Neural cell (in vitro differentiated cells): ENCODE data around the gene RCAN3. TPM values are rescaled to one million over a fixed set of nuclear protein-coding genes. Genes with fewer than 3 reads are reported as not detected.

ENCODE experiments used
- H2AFZ ChIP-seq: fragments of 200-600, 300-800 bp; sonication (generic), shearing (Covaris generic); 2 replicates; pipeline ENCODE4 v1.6.0; 2014; ENCODE audit warnings: low read depth, mild to moderate bottlenecking, antibody characterized with exemption, low read length, moderate library complexity
- H3F3A ChIP-seq: fragments of 200-600 bp; shearing (Covaris generic); 2 replicates; pipeline ENCODE4 v1.6.1; 2016; ENCODE audit warnings: mild to moderate bottlenecking, moderate library complexity, mixed read lengths, antibody characterized with exemption, low read length; ENCODE audit not compliant: insufficient read depth, poor library complexity, severe bottlenecking
- H3K27ac ChIP-seq: fragments of 200-600, 300-800 bp; sonication (generic), shearing (Covaris generic); 2 replicates; pipeline ENCODE4 v1.5.1; 2014; ENCODE audit warnings: mild to moderate bottlenecking, low read length, moderate library complexity
- H3K27me3 ChIP-seq: fragments of 300-800, 200-600 bp; sonication (generic), shearing (Covaris generic); 2 replicates; pipeline ENCODE4 v1.6.0; 2014; ENCODE audit warnings: mild to moderate bottlenecking, low read depth, low read length, moderate library complexity; ENCODE audit not compliant: insufficient read depth
- H3K36me3 ChIP-seq: fragments of 300-800, 200-600 bp; sonication (generic), shearing (Covaris generic); 2 replicates; pipeline ENCODE4 v1.5.1; 2014; ENCODE audit warnings: mild to moderate bottlenecking, antibody characterized with exemption, low read length, moderate library complexity; ENCODE audit not compliant: insufficient read depth
- H3K4me2 ChIP-seq: fragments of 300-800, 200-600 bp; sonication (generic), shearing (Covaris generic); 2 replicates; pipeline ENCODE4 v1.6.0; 2014; ENCODE audit warnings: mild to moderate bottlenecking, low read length
- H3K4me3 ChIP-seq: fragments of 300-800, 200-600 bp; sonication (generic), shearing (Covaris generic); 2 replicates; pipeline ENCODE4 v1.5.1; 2014; ENCODE audit warnings: mild to moderate bottlenecking, low read length, moderate library complexity
- H3K79me2 ChIP-seq: fragments of 200-600 bp; shearing (Covaris generic); replicated peaks from 2 replicates; pipeline ENCODE4 v1.6.0; 2014; ENCODE audit warnings: mild to moderate bottlenecking, low read length, moderate library complexity; ENCODE audit not compliant: insufficient read depth
- H3K9ac ChIP-seq: fragments of 300-800, 200-600 bp; sonication (generic), shearing (Covaris generic); 2 replicates; pipeline ENCODE4 v1.6.1; 2016; ENCODE audit warnings: mild to moderate bottlenecking, low read length, mixed read lengths
- H3K9me2 ChIP-seq: fragments of 200-600 bp; shearing (Covaris generic); 2 replicates; pipeline ENCODE4 v1.6.1; 2016; ENCODE audit warnings: mild to moderate bottlenecking, low read length, mixed read lengths; ENCODE audit not compliant: insufficient read depth
- H3K9me3 ChIP-seq: fragments of 200-600, 300-800 bp; sonication (generic), shearing (Covaris generic); 2 replicates; pipeline ENCODE4 v1.6.1; 2016; ENCODE audit warnings: mild to moderate bottlenecking, mixed run types, low read length, moderate library complexity, mixed read lengths
- H4K20me1 ChIP-seq: fragments of 200-600 bp; shearing (Covaris generic); 2 replicates; pipeline ENCODE4 v1.6.1; 2016; ENCODE audit warnings: mild to moderate bottlenecking, mixed run types; ENCODE audit not compliant: insufficient read depth
- EP300 ChIP-seq: fragments of 450-650 bp; conservative IDR thresholded peaks from 2 replicates; pipeline ENCODE4 v1.6.1; 2014; ENCODE audit warnings: antibody characterized with exemption, mild to moderate bottlenecking, moderate library complexity; ENCODE audit not compliant: poor library complexity, severe bottlenecking
- EZH2 ChIP-seq: fragments of 200-600, 300-800 bp; shearing (Covaris generic), sonication (generic); IDR thresholded peaks from 2 replicates; pipeline ENCODE4 v1.6.1; 2014; ENCODE audit warnings: antibody characterized with exemption, low read length, borderline replicate concordance, mild to moderate bottlenecking; ENCODE audit not compliant: insufficient read depth, poor library complexity, severe bottlenecking
- MXI1 ChIP-seq: fragments of 450-650 bp; conservative IDR thresholded peaks from 2 replicates; pipeline ENCODE4 v1.6.1; 2014; ENCODE audit warnings: antibody characterized with exemption, mild to moderate bottlenecking; ENCODE audit not compliant: poor library complexity, severe bottlenecking
- POLR2AphosphoS5 ChIP-seq: IDR thresholded peaks from 2 replicates; pipeline ENCODE4 v1.6.1; 2012
- RAD21 ChIP-seq: fragments of 450-650 bp; conservative IDR thresholded peaks from 2 replicates; pipeline ENCODE4 v1.6.1; 2014; ENCODE audit warnings: antibody characterized with exemption, mild to moderate bottlenecking, moderate library complexity
- SMC3 ChIP-seq: fragments of 450-650 bp; conservative IDR thresholded peaks from 2 replicates; pipeline ENCODE4 v1.6.1; 2014; ENCODE audit warnings: antibody characterized with exemption, mild to moderate bottlenecking, moderate library complexity; ENCODE audit not compliant: poor library complexity
- TAF1 ChIP-seq: IDR thresholded peaks from 2 replicates; pipeline ENCODE4 v1.6.1; 2012; ENCODE audit warnings: low read depth
- polyA plus RNA-seq: library from polyadenylated mRNA; depleted of rRNA; stranded (reverse); fragments of >200 nt; gene quantifications from 2 replicates; pipeline ENCODE4 v1.2.3, GENCODE V29; 2014
- TF ChIP-seq, protein P1 (sequence below): IDR thresholded peaks from 2 replicates; pipeline ENCODE4 v1.6.1; 2012; ENCODE audit warnings: borderline replicate concordance
- TF ChIP-seq, protein P2 (sequence below): fragments of 450-650 bp; IDR thresholded peaks from 2 replicates; pipeline ENCODE4 v1.5.1; 2014; ENCODE audit warnings: antibody characterized with exemption, mild to moderate bottlenecking, moderate library complexity; ENCODE audit not compliant: poor library complexity, severe bottlenecking

RCAN3 gene
- polyA plus RNA-seq, 1 donor from 2014 or later: 31.4 TPM

- H3K27me3 ChIP-seq: no peaks in the 10 kb centered on the region
- no peaks in the 10 kb centered on the region for H4K20me1 ChIP-seq
- no peaks in the 10 kb centered on the region for H3K36me3 ChIP-seq
- no peaks in the 10 kb centered on the region for H3K9me3 ChIP-seq
- no peak overlapping the region for H3K27ac ChIP-seq
- TF ChIP-seq EZH2 (no peak), SMC3 (no peak), MXI1 (no peak), TAF1 (no peak), EP300 (no peak), POLR2AphosphoS5 (no peak), RAD21 (no peak)
- TF ChIP-seq, protein P1, sequence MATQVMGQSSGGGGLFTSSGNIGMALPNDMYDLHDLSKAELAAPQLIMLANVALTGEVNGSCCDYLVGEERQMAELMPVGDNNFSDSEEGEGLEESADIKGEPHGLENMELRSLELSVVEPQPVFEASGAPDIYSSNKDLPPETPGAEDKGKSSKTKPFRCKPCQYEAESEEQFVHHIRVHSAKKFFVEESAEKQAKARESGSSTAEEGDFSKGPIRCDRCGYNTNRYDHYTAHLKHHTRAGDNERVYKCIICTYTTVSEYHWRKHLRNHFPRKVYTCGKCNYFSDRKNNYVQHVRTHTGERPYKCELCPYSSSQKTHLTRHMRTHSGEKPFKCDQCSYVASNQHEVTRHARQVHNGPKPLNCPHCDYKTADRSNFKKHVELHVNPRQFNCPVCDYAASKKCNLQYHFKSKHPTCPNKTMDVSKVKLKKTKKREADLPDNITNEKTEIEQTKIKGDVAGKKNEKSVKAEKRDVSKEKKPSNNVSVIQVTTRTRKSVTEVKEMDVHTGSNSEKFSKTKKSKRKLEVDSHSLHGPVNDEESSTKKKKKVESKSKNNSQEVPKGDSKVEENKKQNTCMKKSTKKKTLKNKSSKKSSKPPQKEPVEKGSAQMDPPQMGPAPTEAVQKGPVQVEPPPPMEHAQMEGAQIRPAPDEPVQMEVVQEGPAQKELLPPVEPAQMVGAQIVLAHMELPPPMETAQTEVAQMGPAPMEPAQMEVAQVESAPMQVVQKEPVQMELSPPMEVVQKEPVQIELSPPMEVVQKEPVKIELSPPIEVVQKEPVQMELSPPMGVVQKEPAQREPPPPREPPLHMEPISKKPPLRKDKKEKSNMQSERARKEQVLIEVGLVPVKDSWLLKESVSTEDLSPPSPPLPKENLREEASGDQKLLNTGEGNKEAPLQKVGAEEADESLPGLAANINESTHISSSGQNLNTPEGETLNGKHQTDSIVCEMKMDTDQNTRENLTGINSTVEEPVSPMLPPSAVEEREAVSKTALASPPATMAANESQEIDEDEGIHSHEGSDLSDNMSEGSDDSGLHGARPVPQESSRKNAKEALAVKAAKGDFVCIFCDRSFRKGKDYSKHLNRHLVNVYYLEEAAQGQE: no peak
- TF ChIP-seq, protein P2, sequence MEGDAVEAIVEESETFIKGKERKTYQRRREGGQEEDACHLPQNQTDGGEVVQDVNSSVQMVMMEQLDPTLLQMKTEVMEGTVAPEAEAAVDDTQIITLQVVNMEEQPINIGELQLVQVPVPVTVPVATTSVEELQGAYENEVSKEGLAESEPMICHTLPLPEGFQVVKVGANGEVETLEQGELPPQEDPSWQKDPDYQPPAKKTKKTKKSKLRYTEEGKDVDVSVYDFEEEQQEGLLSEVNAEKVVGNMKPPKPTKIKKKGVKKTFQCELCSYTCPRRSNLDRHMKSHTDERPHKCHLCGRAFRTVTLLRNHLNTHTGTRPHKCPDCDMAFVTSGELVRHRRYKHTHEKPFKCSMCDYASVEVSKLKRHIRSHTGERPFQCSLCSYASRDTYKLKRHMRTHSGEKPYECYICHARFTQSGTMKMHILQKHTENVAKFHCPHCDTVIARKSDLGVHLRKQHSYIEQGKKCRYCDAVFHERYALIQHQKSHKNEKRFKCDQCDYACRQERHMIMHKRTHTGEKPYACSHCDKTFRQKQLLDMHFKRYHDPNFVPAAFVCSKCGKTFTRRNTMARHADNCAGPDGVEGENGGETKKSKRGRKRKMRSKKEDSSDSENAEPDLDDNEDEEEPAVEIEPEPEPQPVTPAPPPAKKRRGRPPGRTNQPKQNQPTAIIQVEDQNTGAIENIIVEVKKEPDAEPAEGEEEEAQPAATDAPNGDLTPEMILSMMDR: no peak
- H3F3A ChIP-seq: no peaks in the 10 kb centered on the region
- H2AFZ ChIP-seq: no peak overlapping the region
- no peak overlapping the region for H3K9ac ChIP-seq
- H3K79me2 ChIP-seq: no peaks in the 10 kb centered on the region
- no peak overlapping the region for H3K4me3 ChIP-seq
- H3K9me2 ChIP-seq: no peaks in the 10 kb centered on the region
- no peak overlapping the region for H3K4me2 ChIP-seq
These were observed 32.4 kb downstream of the RCAN3 start for GRCh38 chr1:24535021-24535424.

DNA sequence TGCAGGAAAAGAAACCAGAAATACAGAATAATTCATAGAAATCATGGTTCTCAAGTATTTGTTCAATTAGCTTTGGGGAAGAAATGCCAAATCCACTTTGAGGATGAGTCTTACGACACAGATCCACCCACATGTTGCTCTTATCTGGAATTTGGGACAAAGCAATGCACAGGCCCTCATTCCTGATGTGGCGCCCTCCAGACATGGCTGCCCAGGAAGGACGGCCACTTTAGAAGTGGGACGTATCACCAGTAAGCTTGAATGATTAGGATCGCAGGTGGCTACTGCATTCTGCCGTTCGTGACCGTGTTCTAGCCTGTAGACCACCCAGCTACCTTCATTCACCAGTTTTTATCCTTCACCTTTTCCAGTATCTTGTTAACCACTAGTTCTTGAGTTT lies 33.1 kb downstream of the RCAN3 start:
- no peak overlapping the region for H3K4me2 ChIP-seq
- H4K20me1 ChIP-seq: no peaks in the 10 kb centered on the region
- H3F3A ChIP-seq: no peaks in the 10 kb centered on the region
- TF ChIP-seq POLR2AphosphoS5 (no peak), SMC3 (no peak)
- TF ChIP-seq, protein P2: no peak
- H3K27me3 ChIP-seq: no peaks in the 10 kb centered on the region
- no peaks in the 10 kb centered on the region for H3K9me3 ChIP-seq
- no peak overlapping the region for H3K4me3 ChIP-seq
- H2AFZ ChIP-seq: no peak overlapping the region
- no peaks in the 10 kb centered on the region for H3K79me2 ChIP-seq
- no peak overlapping the region for H3K9ac ChIP-seq
- no peaks in the 10 kb centered on the region for H3K9me2 ChIP-seq
- H3K36me3 ChIP-seq: no peaks in the 10 kb centered on the region
- H3K27ac ChIP-seq: no peak overlapping the region
